ENCODE results near the gene EFCC1.

DNA sequence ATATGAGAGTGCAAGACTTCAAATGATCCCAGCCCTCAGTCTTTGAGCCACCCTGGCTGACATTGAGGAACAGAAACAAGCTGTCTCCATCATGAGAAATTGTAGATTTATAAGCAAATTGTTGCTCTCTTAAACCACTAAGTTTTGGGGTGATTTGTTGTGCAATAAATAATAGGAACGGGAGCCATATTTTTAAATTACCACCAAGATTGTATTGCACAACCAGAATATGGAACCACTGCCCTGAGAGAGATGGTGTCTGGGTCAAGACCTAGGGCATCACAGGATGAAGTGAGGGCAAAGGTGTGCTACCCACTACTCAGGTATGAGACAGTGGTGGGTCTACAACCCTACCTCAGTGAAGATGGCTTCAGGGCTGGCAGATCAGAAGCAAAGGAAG, 4.9 kb upstream of the EFCC1 start:
- no peak for TF ChIP-seq EZH2phosphoT487 (IDR thresholded peaks at IDR 0.05; ENCODE audit: low read length)
- TF ChIP-seq, protein P1, sequence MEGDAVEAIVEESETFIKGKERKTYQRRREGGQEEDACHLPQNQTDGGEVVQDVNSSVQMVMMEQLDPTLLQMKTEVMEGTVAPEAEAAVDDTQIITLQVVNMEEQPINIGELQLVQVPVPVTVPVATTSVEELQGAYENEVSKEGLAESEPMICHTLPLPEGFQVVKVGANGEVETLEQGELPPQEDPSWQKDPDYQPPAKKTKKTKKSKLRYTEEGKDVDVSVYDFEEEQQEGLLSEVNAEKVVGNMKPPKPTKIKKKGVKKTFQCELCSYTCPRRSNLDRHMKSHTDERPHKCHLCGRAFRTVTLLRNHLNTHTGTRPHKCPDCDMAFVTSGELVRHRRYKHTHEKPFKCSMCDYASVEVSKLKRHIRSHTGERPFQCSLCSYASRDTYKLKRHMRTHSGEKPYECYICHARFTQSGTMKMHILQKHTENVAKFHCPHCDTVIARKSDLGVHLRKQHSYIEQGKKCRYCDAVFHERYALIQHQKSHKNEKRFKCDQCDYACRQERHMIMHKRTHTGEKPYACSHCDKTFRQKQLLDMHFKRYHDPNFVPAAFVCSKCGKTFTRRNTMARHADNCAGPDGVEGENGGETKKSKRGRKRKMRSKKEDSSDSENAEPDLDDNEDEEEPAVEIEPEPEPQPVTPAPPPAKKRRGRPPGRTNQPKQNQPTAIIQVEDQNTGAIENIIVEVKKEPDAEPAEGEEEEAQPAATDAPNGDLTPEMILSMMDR (IDR thresholded peaks at IDR 0.05; ENCODE audit: low read length) = no peak
- no peak for TF ChIP-seq EZH2 (optimal IDR thresholded peaks at IDR 0.05; ENCODE audit: low read depth, low read length)
